K562 (cell line): Measurements from ENCODE around the gene NMRK2. TPM values are rescaled to one million over a fixed set of nuclear protein-coding genes. Genes with fewer than 3 reads are reported as not detected.

ENCODE experiments used
- ATAC-seq: fragments of 200-7000 bp; cut with Tn5 transposase; 3 replicates; pipeline ENCODE4 v1.9.1; 2020; ENCODE audit warnings: moderate library complexity
- BruUV-seq: library from RNA; stranded (reverse); fragments of 400-500 nt; replicated peaks from 2 replicates; lab custom pipeline; 2021; lab: Mats Ljungman, UMichigan
- CTCF ChIA-PET: fragments of 300-600 bp; formaldehyde crosslinking; extraction: SDS; loops from one replicate; lab custom pipeline; 2021; ENCODE audit warnings: low intra/inter-chr PET ratio; lab: Yijun Ruan, JAX
- POLR2A ChIA-PET: fragments of 300-600, 350-650 bp; sonication (Branson Sonifier 250); formaldehyde crosslinking; extraction: SDS; loops from one replicate; lab custom pipeline; 2021; ENCODE audit warnings: antibody characterized with exemption, inconsistent platforms; lab: Yijun Ruan, JAX
- DNase-seq, 4 experiments: peaks; one replicate each; pipeline versions ENCODE4 v3.0.0 to v3.0.0-alpha.2; 2011 to 2018; ENCODE audit warnings: low spot score in 3 of 4, mixed read lengths in 3 of 4; ENCODE audit errors: extremely low read depth in 1 of 4
- FAIRE-seq: peaks from 2 replicates; lab custom pipeline; 2011; peaks lifted over from hg19 to GRCh38; lab: Jason Lieb, UNC
- H2AFZ ChIP-seq: 2 replicates; pipeline ENCODE4 v1.6.0; 2011; ENCODE audit warnings: low read depth, low read length, control low read depth, inconsistent platforms
- H3K27ac ChIP-seq: fragments of 200-600 bp; 3 replicates; pipeline ENCODE4 v1.8.0; 2011; ENCODE audit warnings: low read depth, mild to moderate bottlenecking, control low read depth, inconsistent platforms, low read length, moderate library complexity, mixed read lengths; ENCODE audit errors: extremely low read depth
- H3K27me3 ChIP-seq, 2 experiments: fragments of 300-600 bp in 1 of 2; 2 replicates in 1 of 2; 3 replicates in 1 of 2; pipeline versions ENCODE4 v1.6.0 to v1.8.0; 2011; ENCODE audit warnings: inconsistent platforms in 2 of 2, low read length in 2 of 2, mild to moderate bottlenecking in 1 of 2, mixed read lengths in 1 of 2, moderate library complexity in 1 of 2; ENCODE audit not compliant: control insufficient read depth in 2 of 2, insufficient read depth in 2 of 2
- H3K36me3 ChIP-seq: fragments of 300-600 bp; 3 replicates; pipeline ENCODE4 v1.8.0; 2011; ENCODE audit warnings: mild to moderate bottlenecking, low read length, inconsistent platforms; ENCODE audit not compliant: control insufficient read depth, insufficient read depth
- H3K4me1 ChIP-seq, 2 experiments: fragments of 200-600 bp in 1 of 2; replicated peaks in 1 of 2; 2 replicates in 1 of 2; 3 replicates in 1 of 2; pipeline versions ENCODE4 v1.5.1 to v1.8.0; 2011; ENCODE audit warnings: inconsistent platforms in 2 of 2, low read length in 2 of 2, mild to moderate bottlenecking in 1 of 2, mixed read lengths in 1 of 2, moderate library complexity in 1 of 2; ENCODE audit not compliant: control insufficient read depth in 2 of 2, insufficient read depth in 2 of 2
- H3K4me2 ChIP-seq: 2 replicates; pipeline ENCODE4 v1.6.1; 2011; ENCODE audit warnings: low read length, control low read depth, inconsistent platforms, mixed read lengths; ENCODE audit not compliant: insufficient read depth
- H3K4me3 ChIP-seq: fragments of 200-600 bp; sonication (generic), shearing (Covaris generic); 2 replicates; pipeline ENCODE4 v1.5.1; 2016; ENCODE audit warnings: control low read depth, inconsistent platforms
- H3K79me2 ChIP-seq: fragments of 200-600 bp; 3 replicates; pipeline ENCODE4 v1.8.0; 2011; ENCODE audit warnings: low read length, inconsistent platforms; ENCODE audit not compliant: control insufficient read depth, insufficient read depth
- H3K9ac ChIP-seq, 2 experiments: 2 replicates each; pipeline versions ENCODE4 v1.6.0 to v1.6.1; 2011; ENCODE audit warnings: low read depth in 2 of 2, low read length in 2 of 2, control low read depth in 1 of 2, inconsistent platforms in 1 of 2, mild to moderate bottlenecking in 1 of 2, mixed read lengths in 1 of 2; ENCODE audit not compliant: insufficient read depth in 1 of 2
- H3K9me1 ChIP-seq: one replicate; pipeline ENCODE4 v1.6.0; 2011; ENCODE audit warnings: inconsistent platforms, mild to moderate bottlenecking, low read length, moderate library complexity; ENCODE audit not compliant: control insufficient read depth, insufficient read depth
- H3K9me3 ChIP-seq: replicated peaks from 2 replicates; pipeline ENCODE4 v1.5.1; 2011; ENCODE audit warnings: low read depth, low read length, inconsistent platforms; ENCODE audit not compliant: control insufficient read depth, insufficient read depth
- H4K20me1 ChIP-seq: replicated peaks from 2 replicates; pipeline ENCODE4 v1.6.1; 2011; ENCODE audit warnings: low read length, inconsistent platforms, mixed read lengths; ENCODE audit not compliant: control insufficient read depth, insufficient read depth
- CC2D1A ChIP-seq: fragments of 450-650 bp; IDR thresholded peaks from 2 replicates; pipeline ENCODE4 v1.6.1; 2017; ENCODE audit warnings: mild to moderate bottlenecking
- FOXK2 ChIP-seq, 2 experiments: fragments of 450-650 bp; IDR thresholded peaks in 1 of 2; conservative IDR thresholded peaks in 1 of 2; 2 replicates each; pipeline ENCODE4 v1.6.1; 2016; ENCODE audit warnings: low read depth in 2 of 2, mild to moderate bottlenecking in 1 of 2
- HBP1 ChIP-seq: fragments of 450-650 bp; formaldehyde crosslinking; IDR thresholded peaks from 2 replicates; pipeline ENCODE4 v1.4.0; 2022; ENCODE audit warnings: missing genetic modification characterization
- PCBP1 ChIP-seq: fragments of 200-400 bp; formaldehyde crosslinking; IDR thresholded peaks from 2 replicates; pipeline ENCODE4 v1.6.1; 2018; ENCODE audit warnings: mild to moderate bottlenecking, low read depth, low read length; ENCODE audit not compliant: poor library complexity, severe bottlenecking
- POLR2A ChIP-seq: fragments of 450-650 bp; conservative IDR thresholded peaks from 2 replicates; pipeline ENCODE4 v1.6.1; 2016
- RERE ChIP-seq: sonication (generic); formaldehyde crosslinking; IDR thresholded peaks from 2 replicates; pipeline ENCODE4 v1.8.0; 2023; ENCODE audit warnings: missing genetic modification reagents, mild to moderate bottlenecking, borderline replicate concordance
- SUPT5H ChIP-seq: fragments of 450-650 bp; IDR thresholded peaks from 2 replicates; pipeline ENCODE4 v1.6.1; 2016
- WGBS: fragments of 100-300 bp; shearing (Covaris generic); methylation state at CpG from one replicate; pipeline ENCODE4 v1.1.6; 2016; ENCODE audit warnings: low coverage, mixed read lengths; ENCODE audit not compliant: insufficient coverage; ENCODE audit errors: missing lambda C conversion rate; 5-methylcytosine and 5-hydroxymethylcytosine counted together
- in situ Hi-C: fragments of 300-500 bp; cut with MboI; formaldehyde crosslinking; loops from 4 replicates; pipeline ENCODE4 v1.15.0; 2018; ENCODE audit warnings: inconsistent platforms, mixed read lengths
- intact Hi-C: fragments of 100-400 bp; cut with micrococcal nuclease; formaldehyde crosslinking; loops from 2 replicates; pipeline ENCODE4 v1.14.2; 2022
- polyA plus RNA-seq, 8 experiments: library from polyadenylated mRNA; depleted of rRNA in 4 of 8; stranded (reverse) in 5 of 8; unstranded in 3 of 8; fragments of >200 nt; fragmentation: Nextera tagmentation in 2 of 8; fragmentation: Illumina TruSeq in 1 of 8; extraction: Ambion mirVana in 2 of 8; extraction: Trizol in 1 of 8; gene quantifications; 2 replicates each; pipeline versions ENCODE4 v1.2.1 to v1.2.3, GENCODE V29; 2011 to 2014; ENCODE audit warnings: inconsistent platforms in 1 of 8, missing spikeins in 1 of 8
- total RNA-seq, 7 experiments: library from RNA; depleted of rRNA in 6 of 7; stranded (reverse); fragments of >200 nt in 6 of 7; fragmentation: Illumina TruSeq in 2 of 7; extraction: Trizol in 2 of 7; gene quantifications; 2 replicates each; pipeline versions ENCODE4 v1.2.1 to v1.2.3, GENCODE V29; 2011 to 2021; ENCODE audit warnings: low replicate concordance in 1 of 7

Gene NMRK2
- total and polyA plus RNA-seq, 9 of the 15 experiments (the other 6 are each of a cell fraction or from before 2014, with no cell fraction given): not detected

DNA sequence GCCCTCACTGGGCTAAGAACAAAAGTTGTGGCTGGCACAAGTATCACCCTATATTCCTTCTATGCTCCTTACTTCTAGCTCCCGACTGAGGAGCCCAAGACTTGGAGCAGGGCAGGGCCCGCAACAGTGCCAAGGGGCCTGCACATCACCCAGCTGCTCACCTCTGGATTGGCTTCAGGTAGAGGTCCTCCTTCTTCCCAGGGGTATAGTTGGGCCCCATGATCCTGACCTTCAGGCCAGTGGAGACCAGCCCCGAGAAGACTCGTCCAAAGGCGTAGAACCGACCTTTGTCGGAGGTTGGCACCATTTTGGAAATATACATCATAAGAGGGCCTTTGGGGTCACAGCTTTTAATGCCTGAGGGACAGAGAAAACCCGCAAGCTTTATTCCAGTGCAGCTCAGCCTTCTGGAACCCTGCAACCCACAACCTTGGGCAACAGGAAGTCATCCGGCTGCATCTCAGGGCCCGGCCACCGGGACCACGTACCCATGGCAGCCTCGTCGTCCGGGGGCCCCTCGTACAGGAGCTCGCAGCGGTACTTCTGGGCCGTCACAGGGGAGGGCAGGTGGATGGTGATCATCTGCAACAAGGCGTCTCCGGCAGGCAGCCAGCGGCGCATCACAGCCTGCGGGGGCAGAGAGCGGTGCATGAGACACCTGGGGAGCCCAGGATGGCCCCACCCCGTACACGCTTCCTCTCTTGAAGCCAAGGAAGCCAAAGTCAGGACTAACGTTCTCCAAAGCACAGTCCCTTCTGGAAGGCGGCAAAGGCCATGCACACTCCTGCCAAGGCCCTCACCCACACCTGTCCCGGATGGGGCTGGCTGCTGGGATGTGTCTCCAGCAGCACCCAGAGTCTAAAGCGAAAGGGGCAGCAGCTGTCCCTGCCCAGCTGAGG lies 47.7 kb downstream of the NMRK2 start (continued):
- no peak for TF ChIP-seq HBP1 (CRISPR knock-in tag)
- no peak for TF ChIP-seq CC2D1A
- peak; percentile 69 for TF ChIP-seq PCBP1

DNA sequence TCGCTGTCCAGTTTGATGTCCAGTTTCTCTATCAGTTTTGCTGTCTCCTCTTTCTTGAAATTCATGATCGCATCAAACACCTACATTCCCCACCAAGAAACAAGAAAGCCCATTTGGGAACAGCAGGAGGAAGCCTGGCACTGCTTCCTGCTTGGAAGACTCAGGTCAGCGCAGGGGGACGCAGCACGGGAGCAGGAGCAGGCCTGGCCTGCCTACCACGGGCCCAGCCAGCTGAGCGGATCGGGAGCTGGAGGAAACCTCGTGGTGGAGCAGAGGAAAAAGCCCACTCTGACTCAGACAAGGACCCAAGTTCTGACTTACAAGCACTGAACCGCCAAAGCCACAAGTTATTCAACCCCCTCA lies 48.5 kb downstream of the NMRK2 start:
- peaks cover 81% of the 10 kb centered on the region for H3K79me2 ChIP-seq
- DNase-seq: no peak
- peaks cover 17 to 72% of the 10 kb centered on the region in 2 experiments; a peak in 4 of 5 replicates for H3K4me1 ChIP-seq
- no TSS peak for BruUV-seq
- no peak overlapping the region; the same call in 2 of the 3 replicates for H3K27ac ChIP-seq
- no peaks in the 10 kb centered on the region for H3K27me3 ChIP-seq
- ChIA-PET CTCF (no interaction called here), POLR2A (interaction anchor here (1.0 to 9.7 kb wide), 2 partner anchors 12 to 64 kb away, joined by 3 to 215 read pairs; partner anchors contain the start of gene DAPK3)
- no peak overlapping the region for H3K4me2 ChIP-seq
- intact Hi-C loops (no loop called here), in situ Hi-C loops (loop anchor here (5.0 kb wide), 1 partner anchor 221 kb away; no protein-coding TSS in a partner anchor)
- FAIRE-seq: no peak
- H3K36me3 ChIP-seq: peaks cover 88% of the 10 kb centered on the region
- H4K20me1 ChIP-seq: peaks cover 84% of the 10 kb centered on the region
- 0 out of 2 replicates have a peak, but pooled peaks have one; percentile 18 for TF ChIP-seq RERE
- no peak for TF ChIP-seq FOXK2 (conservative IDR thresholded peaks at IDR 0.05 in 1 of 2, IDR thresholded peaks at IDR 0.05 in 1 of 2; ENCODE audit: low read depth in 2 of 2)
- 0 out of 2 replicates have a peak, but pooled peaks have one; percentile 15 for TF ChIP-seq SUPT5H
- peak; percentile 13; the same call in 1 of the 2 replicates for TF ChIP-seq POLR2A
- H2AFZ ChIP-seq: no peak overlapping the region
- 100% methylated on average over 10 of the region's 10 CpGs for WGBS
- peak overlapping the region in 1 of 2 experiments; percentile 97; a peak in 2 of 4 replicates for H3K9ac ChIP-seq
- peaks cover 31% of the 10 kb centered on the region for H3K9me1 ChIP-seq
- no peak overlapping the region for H3K4me3 ChIP-seq
- no peaks in the 10 kb centered on the region for H3K9me3 ChIP-seq
- ATAC-seq: no peak
